C4-2B (cell line): ENCODE data around the gene BMP2K.

Experiments
- CTCF ChIP-seq: fragments of 450-650 bp; conservative IDR thresholded peaks from 2 replicates; pipeline ENCODE4 v1.5.1; 2017; ENCODE audit warnings: mild to moderate bottlenecking
- ZFX ChIP-seq: fragments of 450-650 bp; IDR thresholded peaks from 2 replicates; pipeline ENCODE4 v1.6.1; 2017

- no peak for TF ChIP-seq CTCF
- no peak for TF ChIP-seq ZFX
These were observed 113.8 kb downstream of the BMP2K start for GRCh38 chr4:78889955-78890354.
